ENCODE results near the gene ERVW-1.
"Not testable (repeated sequence)": the region's sequence is repeated elsewhere in the genome, so short reads cannot be mapped to it uniquely, and the experiment has no call there.

ERVW-1 gene

GRCh38 chr7:92473989-92474388 lies 3.8 kb downstream of the ERVW-1 start:
- DNase-seq (ENCODE audit: low read depth): not testable (repeated sequence)

GRCh38 chr7:92468589-92468988 lies 9.2 kb downstream of the ERVW-1 start:
- DNase-seq (ENCODE audit: low read depth): not testable (repeated sequence)

- DNase-seq (ENCODE audit: low read depth): no peak
These were observed 11.1 kb downstream of the ERVW-1 start for GRCh38 chr7:92466682-92467081.

GRCh38 chr7:92464515-92464914 lies 13.2 kb downstream of the ERVW-1 start:
- DNase-seq (ENCODE audit: low read depth): no peak

GRCh38 chr7:92462560-92462959 lies 15.2 kb downstream of the ERVW-1 start:
- no peak for DNase-seq (ENCODE audit: low read depth)

GRCh38 chr7:92461027-92462003 lies 16.4 kb downstream of the ERVW-1 start:
- DNase-seq (ENCODE audit: low read depth): no peak

GRCh38 chr7:92460510-92460909 lies 17.2 kb downstream of the ERVW-1 start:
- no peak for DNase-seq (ENCODE audit: low read depth)

- DNase-seq (ENCODE audit: low read depth): no peak
These were observed 17.6 kb downstream of the ERVW-1 start for GRCh38 chr7:92460109-92460508.

- DNase-seq (ENCODE audit: low read depth): no peak
These were observed 21.5 kb downstream of the ERVW-1 start for GRCh38 chr7:92456236-92456635.

GRCh38 chr7:92451645-92452044 lies 26.1 kb downstream of the ERVW-1 start:
- no peak for DNase-seq (ENCODE audit: low read depth)

GRCh38 chr7:92448205-92448747 lies 29.5 kb downstream of the ERVW-1 start:
- DNase-seq (ENCODE audit: low read depth): peak; percentile 55

- peak; percentile 71 for DNase-seq (ENCODE audit: low read depth)
These were observed 30.2 kb downstream of the ERVW-1 start, which contains the start of gene GATAD1 for GRCh38 chr7:92447345-92448204. TSS of gene GATAD1 (plus strand) at chr7:92447482. CDS start at chr7:92447730, 248 bp downstream.

- DNase-seq (ENCODE audit: low read depth): no peak
These were observed 30.8 kb downstream of the ERVW-1 start for GRCh38 chr7:92446869-92447344.

- DNase-seq (ENCODE audit: low read depth): not testable (repeated sequence)
These were observed 35.0 kb downstream of the ERVW-1 start for GRCh38 chr7:92442720-92443119.

GRCh38 chr7:92437956-92438491 lies 39.7 kb downstream of the ERVW-1 start:
- DNase-seq (ENCODE audit: low read depth): no peak

GRCh38 chr7:92436612-92437445 lies 40.9 kb downstream of the ERVW-1 start:
- DNase-seq (ENCODE audit: low read depth): no peak

- DNase-seq (ENCODE audit: low read depth): no peak
These were observed 42.2 kb downstream of the ERVW-1 start for GRCh38 chr7:92435542-92435941.

- DNase-seq (ENCODE audit: low read depth): no peak
These were observed 44.7 kb downstream of the ERVW-1 start for GRCh38 chr7:92433019-92433418.

GRCh38 chr7:92432299-92432946 lies 45.3 kb downstream of the ERVW-1 start:
- no peak for DNase-seq (ENCODE audit: low read depth)

- no peak for DNase-seq (ENCODE audit: low read depth)
These were observed 50.6 kb downstream of the ERVW-1 start for GRCh38 chr7:92427193-92427592.
